ENCODE results near the gene TAF1B.
A peak's percentile ranks its signal among the peaks of the same experiment; 100 is the strongest.

TAF1B gene

DNA sequence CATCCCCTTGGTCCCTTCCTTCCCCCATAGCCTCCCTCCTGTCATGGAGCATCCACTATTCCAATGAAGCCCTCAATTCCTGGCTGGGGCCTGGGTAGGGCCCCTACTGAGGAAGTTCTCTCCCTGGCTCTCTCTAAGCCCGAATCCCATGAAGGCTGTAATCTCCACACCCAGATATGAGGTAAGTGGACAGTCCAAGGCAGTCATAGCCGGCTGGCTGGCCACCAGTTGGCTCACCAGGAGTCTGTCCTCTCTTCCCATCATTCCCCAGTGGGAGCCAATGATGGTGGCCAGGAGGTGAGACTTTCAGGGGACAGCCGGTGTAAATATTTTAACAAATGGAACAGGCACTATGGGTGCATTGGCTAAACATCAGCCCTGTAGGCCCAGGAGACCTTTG, 6.8 kb upstream of the TAF1B start:
- no peak for DNase-seq (ENCODE audit: low read depth, low spot score)
- Histone ChIP-seq H3K9me3 (ENCODE audit: insufficient read depth, low read length) (no peaks in the 10 kb centered on the region), H3K27me3 (ENCODE audit: insufficient read depth, insufficient read length) (no peaks in the 10 kb centered on the region), H3K4me3 (ENCODE audit: insufficient read length, low read depth) (no peak overlapping the region), H3K4me1 (ENCODE audit: insufficient read depth, insufficient read length) (peaks cover 4% of the 10 kb centered on the region), H3K9ac (ENCODE audit: insufficient read length, low read depth) (no peak overlapping the region), H3K36me3 (ENCODE audit: insufficient read depth, insufficient read length, low read length) (no peaks in the 10 kb centered on the region)
- TF ChIP-seq YY1 (IDR thresholded peaks at IDR 0.05; ENCODE audit: insufficient read depth, insufficient read length) (no peak), SUZ12 (IDR thresholded peaks at IDR 0.05; ENCODE audit: extremely low read depth, insufficient read depth, insufficient read length) (no peak), ZNF274 (IDR thresholded peaks at IDR 0.05; ENCODE audit: low read depth, low read length) (no peak)

DNA sequence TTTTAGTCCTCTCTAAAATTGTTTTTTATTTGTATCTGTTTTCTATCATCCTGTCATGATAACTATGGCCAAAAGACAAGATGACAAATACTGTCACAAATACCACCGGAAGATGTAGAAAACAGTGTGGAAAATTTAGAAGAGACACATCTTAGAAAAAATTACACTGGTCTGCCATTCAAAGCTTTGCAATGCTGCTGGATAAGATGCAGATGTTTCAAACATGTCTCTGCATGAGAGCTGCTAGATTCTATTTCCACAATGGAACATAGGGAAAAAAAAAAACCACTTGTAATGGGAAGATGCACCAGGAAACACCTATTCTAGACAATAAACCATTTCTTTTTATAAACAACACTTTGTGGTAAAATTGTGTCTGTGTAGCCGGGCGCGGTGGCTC, 5.8 kb upstream of the TAF1B start:
- Histone ChIP-seq H3K9me3 (ENCODE audit: insufficient read depth, low read length) (no peaks in the 10 kb centered on the region), H3K4me3 (ENCODE audit: insufficient read length, low read depth) (no peak overlapping the region), H3K36me3 (ENCODE audit: insufficient read depth, insufficient read length, low read length) (no peaks in the 10 kb centered on the region), H3K9ac (ENCODE audit: insufficient read length, low read depth) (no peak overlapping the region), H3K27me3 (ENCODE audit: insufficient read depth, insufficient read length) (no peaks in the 10 kb centered on the region), H3K4me1 (ENCODE audit: insufficient read depth, insufficient read length) (no peaks in the 10 kb centered on the region)
- TF ChIP-seq YY1 (IDR thresholded peaks at IDR 0.05; ENCODE audit: insufficient read depth, insufficient read length): no peak
- TF ChIP-seq ZNF274 (IDR thresholded peaks at IDR 0.05; ENCODE audit: low read depth, low read length): no peak
- TF ChIP-seq SUZ12 (IDR thresholded peaks at IDR 0.05; ENCODE audit: extremely low read depth, insufficient read depth, insufficient read length): no peak
- DNase-seq (ENCODE audit: low read depth, low spot score): no peak

DNA sequence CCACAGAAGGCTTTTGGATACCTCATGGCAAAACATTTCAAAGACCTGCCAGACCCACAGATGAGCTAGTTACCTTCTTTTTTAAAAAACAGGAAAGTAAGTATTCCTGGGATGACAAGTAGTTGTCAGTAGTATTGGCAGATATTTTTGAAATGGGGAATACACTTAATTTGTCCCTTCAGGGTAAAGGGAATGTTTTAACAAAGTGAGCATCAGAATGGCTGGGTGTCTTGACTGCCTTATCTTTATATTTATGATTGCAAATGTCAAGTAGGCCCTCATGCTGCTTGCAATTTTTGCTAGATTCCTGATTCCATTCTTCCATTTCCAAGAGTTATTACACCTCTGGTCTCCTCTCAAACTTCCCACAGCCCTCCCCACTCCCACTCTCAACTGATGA, 4.9 kb upstream of the TAF1B start:
- no peak for DNase-seq (ENCODE audit: low read depth, low spot score)
- Histone ChIP-seq H3K36me3 (ENCODE audit: insufficient read depth, insufficient read length, low read length) (no peaks in the 10 kb centered on the region), H3K9me3 (ENCODE audit: insufficient read depth, low read length) (no peaks in the 10 kb centered on the region), H3K4me3 (ENCODE audit: insufficient read length, low read depth) (no peak overlapping the region), H3K27me3 (ENCODE audit: insufficient read depth, insufficient read length) (no peaks in the 10 kb centered on the region), H3K4me1 (ENCODE audit: insufficient read depth, insufficient read length) (no peaks in the 10 kb centered on the region), H3K9ac (ENCODE audit: insufficient read length, low read depth) (no peak overlapping the region)
- no peak for TF ChIP-seq SUZ12 (IDR thresholded peaks at IDR 0.05; ENCODE audit: extremely low read depth, insufficient read depth, insufficient read length)
- TF ChIP-seq YY1 (IDR thresholded peaks at IDR 0.05; ENCODE audit: insufficient read depth, insufficient read length): no peak
- no peak for TF ChIP-seq ZNF274 (IDR thresholded peaks at IDR 0.05; ENCODE audit: low read depth, low read length)

DNA sequence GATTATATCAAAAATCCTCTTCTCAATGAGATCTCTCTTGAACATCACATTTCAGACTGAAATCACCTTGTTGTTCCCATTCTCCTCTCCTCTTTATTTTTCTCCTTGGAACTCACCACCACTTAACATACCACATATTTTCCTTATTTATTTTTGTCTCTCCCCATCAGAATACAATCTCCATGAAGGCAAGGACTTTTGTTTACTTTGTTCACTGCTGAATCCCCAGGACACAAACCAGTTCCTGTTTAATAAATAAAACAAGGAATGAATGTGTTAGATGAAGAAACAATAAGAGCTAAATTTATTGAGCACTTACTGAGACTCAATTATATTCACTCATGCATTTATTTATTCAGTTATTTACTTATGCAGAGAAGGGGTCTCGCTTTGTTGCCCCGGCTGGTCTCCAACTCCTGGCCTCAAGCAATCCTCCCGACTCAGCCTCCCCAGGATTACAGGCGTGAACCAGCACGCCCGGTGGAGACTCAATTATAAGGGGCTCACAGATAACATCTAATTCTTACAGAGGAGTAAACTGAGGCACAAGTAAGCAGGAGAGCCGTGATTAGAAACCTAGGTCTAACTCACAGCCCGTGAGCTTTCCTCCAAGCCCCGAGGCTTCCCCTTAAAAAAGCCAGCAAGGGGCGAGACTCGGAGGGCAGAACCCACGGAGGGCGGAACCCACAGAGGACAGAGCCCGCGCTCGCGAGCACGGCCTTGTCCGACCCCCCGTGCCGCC, 616 bp upstream of the TAF1B start:
- H3K9ac ChIP-seq (ENCODE audit: insufficient read length, low read depth): peak overlapping the region; percentile 81
- peaks cover 22% of the 10 kb centered on the region for H3K36me3 ChIP-seq (ENCODE audit: insufficient read depth, insufficient read length, low read length)
- TF ChIP-seq YY1 (IDR thresholded peaks at IDR 0.05; ENCODE audit: insufficient read depth, insufficient read length) (no peak), ZNF274 (IDR thresholded peaks at IDR 0.05; ENCODE audit: low read depth, low read length) (no peak), SUZ12 (IDR thresholded peaks at IDR 0.05; ENCODE audit: extremely low read depth, insufficient read depth, insufficient read length) (no peak)
- H3K4me1 ChIP-seq (ENCODE audit: insufficient read depth, insufficient read length): peaks cover 3% of the 10 kb centered on the region
- no peaks in the 10 kb centered on the region for H3K27me3 ChIP-seq (ENCODE audit: insufficient read depth, insufficient read length)
- DNase-seq (ENCODE audit: low read depth, low spot score): no peak
- peak overlapping the region; percentile 67 for H3K4me3 ChIP-seq (ENCODE audit: insufficient read length, low read depth)
- no peaks in the 10 kb centered on the region for H3K9me3 ChIP-seq (ENCODE audit: insufficient read depth, low read length)

DNA sequence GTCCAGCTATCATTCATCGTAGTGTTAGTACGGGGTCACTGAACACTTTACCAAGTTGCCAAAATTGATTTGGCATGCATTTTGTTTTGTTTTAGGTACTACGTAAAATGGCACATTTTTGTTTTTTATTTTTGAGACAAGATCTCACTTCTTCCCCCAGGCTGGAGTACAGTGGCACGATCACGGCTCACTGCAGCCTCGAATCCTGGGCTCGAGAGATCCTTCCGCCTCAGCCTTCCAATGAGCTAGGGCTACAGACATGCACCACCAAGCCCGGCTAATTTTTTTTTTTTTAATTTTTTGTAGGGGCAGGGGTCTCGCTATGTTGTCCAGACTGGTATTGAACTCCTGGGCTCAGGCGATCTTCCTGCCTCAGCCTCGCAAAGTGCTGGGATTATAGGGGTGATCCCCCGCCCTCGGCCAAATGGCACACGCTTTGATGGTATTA, 786 bp downstream of the TAF1B start:
- H3K4me1 ChIP-seq (ENCODE audit: insufficient read depth, insufficient read length): peaks cover 3% of the 10 kb centered on the region
- H3K27me3 ChIP-seq (ENCODE audit: insufficient read depth, insufficient read length): no peaks in the 10 kb centered on the region
- DNase-seq (ENCODE audit: low read depth, low spot score): no peak
- H3K4me3 ChIP-seq (ENCODE audit: insufficient read length, low read depth): peak overlapping the region; percentile 67
- H3K36me3 ChIP-seq (ENCODE audit: insufficient read depth, insufficient read length, low read length): peaks cover 22% of the 10 kb centered on the region
- TF ChIP-seq YY1 (IDR thresholded peaks at IDR 0.05; ENCODE audit: insufficient read depth, insufficient read length): no peak
- TF ChIP-seq SUZ12 (IDR thresholded peaks at IDR 0.05; ENCODE audit: extremely low read depth, insufficient read depth, insufficient read length): no peak
- no peak for TF ChIP-seq ZNF274 (IDR thresholded peaks at IDR 0.05; ENCODE audit: low read depth, low read length)
- H3K9ac ChIP-seq (ENCODE audit: insufficient read length, low read depth): peak overlapping the region; percentile 81
- no peaks in the 10 kb centered on the region for H3K9me3 ChIP-seq (ENCODE audit: insufficient read depth, low read length)

DNA sequence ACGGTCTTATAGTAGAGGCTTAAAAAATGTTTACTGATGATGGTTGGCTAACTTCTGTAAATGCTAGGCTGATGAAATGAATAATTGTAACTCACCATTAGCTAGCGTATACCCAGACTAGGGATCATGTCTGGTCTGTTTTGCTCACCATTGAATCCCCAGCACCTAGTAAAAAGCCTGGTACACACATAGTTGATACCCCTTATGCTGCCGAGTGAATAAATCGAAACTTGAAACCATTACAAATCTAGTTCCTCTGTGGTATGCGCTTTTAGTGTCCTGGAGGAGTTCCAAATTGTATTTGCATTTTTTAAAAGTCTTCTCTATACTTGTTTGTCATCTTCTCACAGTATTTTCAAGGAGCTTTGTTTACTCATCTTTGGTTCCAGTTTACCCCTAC, 1.3 kb downstream of the TAF1B start:
- no peak for DNase-seq (ENCODE audit: low read depth, low spot score)
- no peak overlapping the region for H3K9ac ChIP-seq (ENCODE audit: insufficient read length, low read depth)
- TF ChIP-seq YY1 (IDR thresholded peaks at IDR 0.05; ENCODE audit: insufficient read depth, insufficient read length) (no peak), SUZ12 (IDR thresholded peaks at IDR 0.05; ENCODE audit: extremely low read depth, insufficient read depth, insufficient read length) (no peak), ZNF274 (IDR thresholded peaks at IDR 0.05; ENCODE audit: low read depth, low read length) (no peak)

DNA sequence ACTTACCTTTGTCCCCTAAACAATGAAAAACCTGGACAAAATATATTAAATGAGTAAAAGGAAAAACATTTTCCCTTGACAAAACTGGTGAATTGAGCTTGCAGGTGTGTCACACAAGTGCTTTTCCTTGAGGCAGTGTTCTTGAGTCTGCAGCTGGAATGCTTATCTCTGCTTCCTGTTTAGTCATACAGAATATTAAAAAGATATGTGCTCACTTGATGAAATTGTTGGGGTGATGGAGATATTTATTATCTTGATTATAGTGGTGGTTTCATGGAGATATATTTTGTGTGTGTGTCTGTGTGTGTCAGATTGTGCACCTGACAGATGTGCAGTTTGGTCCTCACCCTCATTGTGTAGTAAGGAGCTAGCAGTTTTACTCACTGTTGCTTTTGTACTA, 3.3 kb downstream of the TAF1B start:
- Histone ChIP-seq H3K36me3 (ENCODE audit: insufficient read depth, insufficient read length, low read length) (peaks cover 43% of the 10 kb centered on the region), H3K27me3 (ENCODE audit: insufficient read depth, insufficient read length) (no peaks in the 10 kb centered on the region), H3K4me1 (ENCODE audit: insufficient read depth, insufficient read length) (peaks cover 3% of the 10 kb centered on the region), H3K9ac (ENCODE audit: insufficient read length, low read depth) (no peak overlapping the region), H3K9me3 (ENCODE audit: insufficient read depth, low read length) (no peaks in the 10 kb centered on the region), H3K4me3 (ENCODE audit: insufficient read length, low read depth) (no peak overlapping the region)
- no peak for DNase-seq (ENCODE audit: low read depth, low spot score)
- no peak for TF ChIP-seq YY1 (IDR thresholded peaks at IDR 0.05; ENCODE audit: insufficient read depth, insufficient read length)
- TF ChIP-seq SUZ12 (IDR thresholded peaks at IDR 0.05; ENCODE audit: extremely low read depth, insufficient read depth, insufficient read length): no peak
- TF ChIP-seq ZNF274 (IDR thresholded peaks at IDR 0.05; ENCODE audit: low read depth, low read length): no peak

More for the DNA sequence above, 1.3 kb downstream of the TAF1B start:
- Histone ChIP-seq H3K4me3 (ENCODE audit: insufficient read length, low read depth) (peak overlapping the region; percentile 67), H3K4me1 (ENCODE audit: insufficient read depth, insufficient read length) (peaks cover 3% of the 10 kb centered on the region), H3K9me3 (ENCODE audit: insufficient read depth, low read length) (no peaks in the 10 kb centered on the region), H3K27me3 (ENCODE audit: insufficient read depth, insufficient read length) (no peaks in the 10 kb centered on the region), H3K36me3 (ENCODE audit: insufficient read depth, insufficient read length, low read length) (peaks cover 27% of the 10 kb centered on the region)
